Stomach (tissue), 9 donors: ENCODE measurements around the gene NCOA1. TPM values are rescaled to one million over a fixed set of nuclear protein-coding genes. Genes with fewer than 3 reads are reported as not detected.

ENCODE experiments used
- DNase-seq, 2 donors: peaks; one replicate each; pipeline versions ENCODE4 v3.0.0 to v3.0.0-alpha.2; 2013 to 2019
- H3K27ac ChIP-seq, 5 donors: fragments of 200-600 bp in 4 of 5; sonication (generic) in 4 of 5; one replicate each; pipeline ENCODE4 v1.5.1; 2013 to 2019; ENCODE audit warnings: mild to moderate bottlenecking in 1 of 5, moderate library complexity in 1 of 5
- H3K27me3 ChIP-seq, 3 donors: fragments of 200-600 bp; sonication (generic); one replicate each; pipeline ENCODE4 v1.5.1; 2017 to 2019; ENCODE audit warnings: mixed run types in 1 of 3
- H3K36me3 ChIP-seq, 4 donors: fragments of 200-600 bp; sonication (generic); 1 replicate in 3 of 4; 2 replicates in 1 of 4; pipeline ENCODE4 v1.5.1; 2016 to 2019
- H3K4me1 ChIP-seq, 4 donors: fragments of 200-600 bp; sonication (generic); one replicate each; pipeline ENCODE4 v1.5.1; 2016 to 2019
- H3K4me3 ChIP-seq, 4 donors: fragments of 200-600 bp; sonication (generic) in 3 of 4; one replicate each; pipeline ENCODE4 v1.5.1; 2016 to 2019; ENCODE audit warnings: mild to moderate bottlenecking in 1 of 4
- H3K9me3 ChIP-seq, 4 donors: fragments of 200-600 bp; sonication (generic); one replicate each; pipeline ENCODE4 v1.5.1; 2016 to 2019
- CTCF ChIP-seq, 7 experiments: fragments of 450-650 bp in 4 of 7; fragments of 200-600 bp in 3 of 7; sonication (generic) in 3 of 7; IDR thresholded peaks; one replicate each; pipeline ENCODE4 v1.5.1; 2016 to 2019; ENCODE audit warnings: antibody characterized with exemption in 7 of 7, control low read depth in 2 of 7, mild to moderate bottlenecking in 1 of 7
- EP300 ChIP-seq: sonication (generic); formaldehyde crosslinking; IDR thresholded peaks from one replicate; pipeline ENCODE4 v1.6.1; 2017; ENCODE audit warnings: antibody characterized with exemption
- POLR2A ChIP-seq, 4 donors: fragments of 450-650 bp; IDR thresholded peaks; one replicate each; pipeline ENCODE4 v1.6.1; 2016; ENCODE audit warnings: antibody characterized with exemption in 4 of 4, control low read depth in 2 of 4, mild to moderate bottlenecking in 1 of 4, moderate library complexity in 1 of 4
- POLR2AphosphoS5 ChIP-seq, 3 donors: sonication (generic); formaldehyde crosslinking; IDR thresholded peaks; one replicate each; pipeline ENCODE4 v1.6.1; 2016; ENCODE audit warnings: antibody characterized with exemption in 3 of 3
- WGBS, 5 donors: extraction: QIAGEN DNeasy Blood & Tissue Kit in 3 of 5; methylation state at CpG; one replicate each; pipeline versions ENCODE4 v1.1.5 to v1.1.7; 2013 to 2018; 5-methylcytosine and 5-hydroxymethylcytosine counted together
- intact Hi-C: fragments of 100-400 bp; cut with DNase I; formaldehyde crosslinking; loops from one replicate; pipeline ENCODE4 v1.15.1; 2023; ENCODE audit warnings: low total_unique reads
- polyA plus RNA-seq, 3 donors: library from polyadenylated mRNA; stranded (reverse); fragments of 200-250 nt; gene quantifications; one replicate each; pipeline ENCODE4 v1.2.3, GENCODE V29; 2013
- total RNA-seq, 5 donors: library from RNA; depleted of rRNA; stranded (reverse); fragments of >200 nt; gene quantifications; one replicate each; pipeline versions ENCODE4 v1.1.0 to v1.2.3, GENCODE V29; 2014 to 2016
- donor health status: healthy with polysubstance abuse.
- donor health status: Bipolar disorder and iron deficiency.
- donor health status: healthy.

Gene NCOA1
- total and polyA plus RNA-seq, 8 donors, result 7.3 to 223 (median 34.8) TPM

DNA sequence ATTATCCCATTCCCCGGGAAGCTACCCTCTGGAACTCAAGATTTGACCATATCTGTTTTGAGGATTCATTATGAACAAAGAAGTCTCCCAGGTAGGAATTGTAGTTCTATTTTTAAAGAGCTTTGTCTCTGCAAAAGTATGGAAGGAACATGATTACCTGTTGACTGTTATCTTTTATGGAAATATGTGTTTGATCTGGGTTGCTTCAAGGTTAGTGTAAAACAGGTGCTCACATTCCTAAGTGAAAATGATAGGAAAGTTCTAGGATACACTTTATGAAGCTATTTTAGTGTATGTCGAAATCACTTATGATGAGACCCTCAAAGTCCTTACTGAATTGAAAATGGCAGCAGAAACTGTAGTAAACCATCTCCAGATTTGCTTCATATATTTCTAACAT is 153.0 kb downstream of the NCOA1 start:
- Histone ChIP-seq H3K9me3 (no peaks in the 10 kb centered on the region), H3K27ac (no peak overlapping the region), H3K4me3 (no peak overlapping the region), H3K27me3 (no peaks in the 10 kb centered on the region), H3K4me1 (peaks cover 0 to 15% (median 0%) of the 10 kb centered on the region in 4 donors), H3K36me3 (no peaks in the 10 kb centered on the region)
- intact Hi-C loops, result no loop called here
- 93 to 99% (median 96%) methylated on average over 2 of the region's 2 CpGs for WGBS, 5 donors
- TF ChIP-seq EP300, result no peak
- no peak for TF ChIP-seq CTCF (IDR thresholded peaks at IDR 0.05)
- no peak for TF ChIP-seq POLR2AphosphoS5 (IDR thresholded peaks at IDR 0.05)
- no peak for TF ChIP-seq POLR2A (IDR thresholded peaks at IDR 0.05)
- DNase-seq, result no peak

DNA sequence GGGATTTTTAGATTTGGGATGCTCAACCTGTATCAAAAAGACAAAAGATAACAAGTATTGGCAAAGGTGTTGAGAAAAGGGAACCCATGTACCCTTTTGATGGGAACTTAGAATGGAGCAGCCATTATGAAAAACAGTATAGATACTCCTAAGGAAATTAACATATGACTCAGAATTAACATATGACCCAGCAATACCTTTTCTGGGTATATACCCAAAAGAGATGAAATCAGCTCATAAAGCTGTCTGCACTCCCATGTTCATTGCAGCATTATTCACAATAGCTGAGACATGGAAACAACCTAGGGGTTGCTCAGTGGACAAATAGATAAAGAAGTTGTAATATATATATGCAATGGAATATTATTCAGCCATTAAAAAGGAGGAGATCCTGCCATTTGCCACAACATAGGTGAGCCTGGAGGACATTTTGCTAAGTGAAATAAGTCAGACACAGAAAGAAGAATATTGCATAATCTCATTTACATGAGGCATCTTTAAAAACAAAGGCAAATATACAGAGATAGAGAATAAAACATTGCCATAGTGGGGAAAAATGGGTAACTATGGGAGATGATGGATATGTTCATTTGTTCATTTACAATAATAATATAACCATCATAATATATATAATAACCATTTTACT is 160.1 kb downstream of the NCOA1 start:
- TF ChIP-seq EP300, result no peak
- TF ChIP-seq CTCF (IDR thresholded peaks at IDR 0.05), result no peak
- no peak for TF ChIP-seq POLR2A (IDR thresholded peaks at IDR 0.05)
- peaks cover 0 to 23% (median 6%) of the 10 kb centered on the region in 4 donors for H3K4me1 ChIP-seq
- no peak overlapping the region for H3K27ac ChIP-seq
- no peak overlapping the region for H3K4me3 ChIP-seq
- no peaks in the 10 kb centered on the region for H3K36me3 ChIP-seq
- DNase-seq, result no peak
- intact Hi-C loops, result no loop called here
- H3K27me3 ChIP-seq, result no peaks in the 10 kb centered on the region
- H3K9me3 ChIP-seq, result no peaks in the 10 kb centered on the region

DNA sequence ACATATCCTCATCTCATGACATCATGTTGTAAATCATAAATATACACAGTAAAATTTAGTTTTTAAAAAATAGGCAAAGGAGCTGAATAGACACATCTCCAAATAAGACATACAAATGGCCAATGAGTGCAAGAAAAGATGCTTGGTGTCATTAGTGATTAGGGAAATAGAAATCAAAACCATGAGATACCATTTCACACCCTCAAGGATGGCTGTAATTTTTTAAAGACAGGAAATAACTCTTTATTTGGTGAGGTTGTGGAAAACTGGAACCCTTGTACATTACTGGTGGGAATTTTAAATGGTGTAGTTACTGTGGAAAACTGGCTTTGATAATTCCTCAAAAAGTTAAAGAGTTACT is 160.6 kb downstream of the NCOA1 start:
- Histone ChIP-seq H3K4me3 (no peak overlapping the region), H3K36me3 (no peaks in the 10 kb centered on the region), H3K4me1 (peaks cover 0 to 23% (median 6%) of the 10 kb centered on the region in 4 donors), H3K27ac (no peak overlapping the region), H3K27me3 (no peaks in the 10 kb centered on the region), H3K9me3 (no peaks in the 10 kb centered on the region)
- intact Hi-C loops, result no loop called here
- DNase-seq, result no peak
- TF ChIP-seq POLR2AphosphoS5 (IDR thresholded peaks at IDR 0.05), result no peak
- no peak for TF ChIP-seq POLR2A (IDR thresholded peaks at IDR 0.05)

DNA sequence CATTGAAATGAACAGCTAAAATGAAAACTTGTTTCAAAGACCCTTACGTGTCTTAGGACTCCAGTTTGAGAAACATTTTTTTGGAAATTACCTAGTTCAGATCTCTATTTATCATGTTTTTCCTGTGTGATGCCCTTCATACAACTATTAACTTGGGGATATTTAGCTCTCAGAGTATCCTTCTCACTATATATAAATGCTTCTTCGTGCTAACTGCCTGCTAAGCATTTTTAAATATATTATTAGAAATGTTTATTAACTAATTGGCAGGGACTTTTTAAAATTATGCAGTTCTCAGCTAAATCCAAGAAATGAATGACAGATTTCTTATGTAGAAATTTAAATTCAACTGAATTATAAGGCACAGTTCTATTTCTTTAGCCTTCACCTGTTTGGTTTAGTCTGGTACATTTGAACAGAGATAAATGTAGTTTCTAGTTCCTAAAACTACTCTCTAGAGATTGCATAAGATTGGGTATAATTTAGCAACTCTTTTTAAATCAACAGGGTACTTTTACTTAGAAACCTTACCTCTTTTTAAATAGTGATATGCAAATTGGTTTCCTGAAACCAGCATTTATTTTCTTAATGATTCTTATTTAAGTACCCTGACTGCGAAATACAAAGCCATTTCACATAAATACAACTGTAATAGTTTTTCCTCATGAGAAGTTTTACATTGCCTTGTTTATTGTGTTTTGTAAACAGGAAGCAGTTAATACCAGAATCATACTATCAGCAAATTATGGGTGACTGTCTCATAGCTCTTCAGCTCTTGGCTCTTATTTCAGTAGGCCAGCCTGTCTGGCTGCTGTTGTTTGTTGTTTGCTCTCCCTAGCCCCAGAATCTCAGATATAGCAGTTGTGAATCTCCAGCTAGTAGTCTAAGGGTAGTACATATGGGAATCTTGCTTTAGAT is 161.5 kb downstream of the NCOA1 start:
- no peaks in the 10 kb centered on the region for H3K27me3 ChIP-seq
- H3K4me1 ChIP-seq, result peaks cover 0 to 27% (median 12%) of the 10 kb centered on the region in 4 donors
- no peaks in the 10 kb centered on the region for H3K36me3 ChIP-seq
- no peak for DNase-seq
- no peak for TF ChIP-seq POLR2AphosphoS5 (IDR thresholded peaks at IDR 0.05)
- no peak for TF ChIP-seq CTCF (IDR thresholded peaks at IDR 0.05)
- TF ChIP-seq EP300, result no peak
- TF ChIP-seq POLR2A (IDR thresholded peaks at IDR 0.05), result no peak
- intact Hi-C loops, result no loop called here
- H3K9me3 ChIP-seq, result no peaks in the 10 kb centered on the region
- no peak overlapping the region for H3K27ac ChIP-seq
- 84 to 90% (median 87%) methylated on average over 3 of the region's 3 CpGs for WGBS, 5 donors
- no peak overlapping the region for H3K4me3 ChIP-seq

GRCh38 chr2:24657818-24658217 is 166.8 kb downstream of the NCOA1 start:
- intact Hi-C loops, result no loop called here
- TF ChIP-seq EP300 (no peak), CTCF (IDR thresholded peaks at IDR 0.05) (no peak), POLR2AphosphoS5 (IDR thresholded peaks at IDR 0.05) (no peak), POLR2A (IDR thresholded peaks at IDR 0.05) (no peak)
- H3K36me3 ChIP-seq, result peaks cover 0 to 17% (median 0%) of the 10 kb centered on the region in 4 donors
- no peak overlapping the region for H3K4me3 ChIP-seq
- no peak overlapping the region for H3K27ac ChIP-seq
- H3K4me1 ChIP-seq, result peaks cover 0 to 24% (median 12%) of the 10 kb centered on the region in 4 donors
- WGBS, 5 donors, result 44 to 74% (median 60%) methylated on average over 2 of the region's 2 CpGs
- H3K9me3 ChIP-seq, result no peaks in the 10 kb centered on the region
- no peak for DNase-seq
- no peaks in the 10 kb centered on the region for H3K27me3 ChIP-seq
